ENCODE data around the gene PAPLN. TPM values are rescaled to one million over a fixed set of nuclear protein-coding genes. Genes with fewer than 3 reads are reported as not detected.

PAPLN gene
- total and polyA plus RNA-seq, 2 of the 13 experiments (the other 11 are each of a cell fraction or from before 2014, with no cell fraction given): not detected

- TF ChIP-seq ZNF20 (CRISPR knock-in tag; IDR thresholded peaks at IDR 0.05) (no peak), SCMH1 (CRISPR knock-in tag; IDR thresholded peaks at IDR 0.05; ENCODE audit: borderline replicate concordance) (no peak), CBX5 (CRISPR knock-in tag; IDR thresholded peaks at IDR 0.05; ENCODE audit: borderline replicate concordance) (no peak), ZNF350 (CRISPR knock-in tag; IDR thresholded peaks at IDR 0.05; ENCODE audit: borderline replicate concordance, low read depth) (no peak)
Measured at GRCh38 chr14:73323896-73324399, 86.6 kb downstream of the PAPLN start (continued).

Small RNA genes within 50 kb of the gene (small RNA-seq; reads per million reads assigned to genes)
- 0 reads per million in 3 experiments for gene AC004858.1 (ENCODE audit: insufficient read depth in 2 of 3, insufficient read length in 3 of 3, low read depth in 2 of 3, low replicate concordance in 1 of 3)
- gene RNU6-419P (ENCODE audit: insufficient read depth in 2 of 3, insufficient read length in 3 of 3, low read depth in 2 of 3, low replicate concordance in 1 of 3): 0 reads per million in 3 experiments

Other genes with a start within 250 kb of the PAPLN start
- gene ZFYVE1, start 210.4 kb upstream of the PAPLN start, total RNA-seq (2016; rRNA removed; fragmentation: Illumina TruSeq; extraction: Trizol): 2.6 and 2.8 TPM in 2 replicates
- 5.3 and 6.9 TPM in 2 replicates for gene ZFYVE1, start 210.4 kb upstream of the PAPLN start, polyA plus RNA-seq (2011; rRNA removed)
- 52.0 and 65.9 TPM in 2 replicates for gene RBM25, start 179.0 kb upstream of the PAPLN start, total RNA-seq (2016; rRNA removed; fragmentation: Illumina TruSeq; extraction: Trizol)
- 34.1 and 39.4 TPM in 2 replicates for gene RBM25, start 179.0 kb upstream of the PAPLN start, polyA plus RNA-seq (2011; rRNA removed)
- gene PSEN1, start 101.0 kb upstream of the PAPLN start, total RNA-seq (2016; rRNA removed; fragmentation: Illumina TruSeq; extraction: Trizol): 21.8 and 26.6 TPM in 2 replicates
- 12.5 and 14.5 TPM in 2 replicates for gene PSEN1, start 101.0 kb upstream of the PAPLN start, polyA plus RNA-seq (2011; rRNA removed)
- 20.3 and 27.7 TPM in 2 replicates for gene NUMB, start 221.0 kb downstream of the PAPLN start, total RNA-seq (2016; rRNA removed; fragmentation: Illumina TruSeq; extraction: Trizol)
- 71.1 and 77.1 TPM in 2 replicates for gene NUMB, start 221.0 kb downstream of the PAPLN start, polyA plus RNA-seq (2011; rRNA removed)